Mesendoderm (in vitro differentiated cells): ENCODE measurements around the gene WNT7A.

ENCODE experiments used
- DNase-seq: peaks from one replicate; pipeline ENCODE4 v3.0.0; 2013
- H2AK5ac ChIP-seq: 2 replicates; pipeline ENCODE4 v1.6.1; 2013; ENCODE audit warnings: low read length, inconsistent platforms
- H2BK120ac ChIP-seq: 2 replicates; pipeline ENCODE4 v1.6.1; 2013; ENCODE audit warnings: low read depth, mild to moderate bottlenecking, low read length, moderate library complexity, mixed read lengths
- H2BK15ac ChIP-seq: replicated peaks from 2 replicates; pipeline ENCODE4 v1.6.1; 2013; ENCODE audit warnings: low read depth, mild to moderate bottlenecking, moderate library complexity
- H2BK5ac ChIP-seq: 2 replicates; pipeline ENCODE4 v1.6.1; 2013; ENCODE audit warnings: low read length, inconsistent platforms
- H3K18ac ChIP-seq: 2 replicates; pipeline ENCODE4 v1.6.1; 2013; ENCODE audit warnings: mild to moderate bottlenecking, low read length, mixed read lengths
- H3K23ac ChIP-seq: one replicate; pipeline ENCODE4 v1.6.1; 2013; ENCODE audit warnings: low read length
- H3K27ac ChIP-seq: 2 replicates; pipeline ENCODE4 v1.5.1; 2013; ENCODE audit warnings: low read depth, mild to moderate bottlenecking, inconsistent platforms, low read length, moderate library complexity
- H3K27me3 ChIP-seq: 2 replicates; pipeline ENCODE4 v1.6.1; 2013; ENCODE audit warnings: low read length, control low read depth, mild to moderate bottlenecking, inconsistent platforms; ENCODE audit not compliant: insufficient read depth, poor library complexity
- H3K36me3 ChIP-seq: 2 replicates; pipeline ENCODE4 v1.6.1; 2013; ENCODE audit warnings: low read length, inconsistent platforms; ENCODE audit not compliant: control insufficient read depth, insufficient read depth
- H3K4ac ChIP-seq: one replicate; pipeline ENCODE4 v1.6.1; 2013; ENCODE audit warnings: low read depth, mild to moderate bottlenecking, low read length, moderate library complexity
- H3K4me1 ChIP-seq: 2 replicates; pipeline ENCODE4 v1.6.1; 2013; ENCODE audit warnings: low read depth, low read length, inconsistent platforms; ENCODE audit not compliant: control insufficient read depth
- H3K4me2 ChIP-seq: 2 replicates; pipeline ENCODE4 v1.6.1; 2013; ENCODE audit warnings: low read length
- H3K4me3 ChIP-seq: 2 replicates; pipeline ENCODE4 v1.5.1; 2013; ENCODE audit warnings: mild to moderate bottlenecking, low read length
- H3K56ac ChIP-seq: one replicate; pipeline ENCODE4 v1.6.1; 2013; ENCODE audit warnings: low read length
- H3K79me1 ChIP-seq: 2 replicates; pipeline ENCODE4 v1.6.1; 2013; ENCODE audit warnings: low read length, inconsistent platforms
- H3K79me2 ChIP-seq: 2 replicates; pipeline ENCODE4 v1.6.1; 2013; ENCODE audit warnings: mild to moderate bottlenecking, low read length; ENCODE audit not compliant: control insufficient read depth, insufficient read depth
- H3K9ac ChIP-seq: 2 replicates; pipeline ENCODE4 v1.6.1; 2013; ENCODE audit warnings: low read length, inconsistent platforms
- H4K5ac ChIP-seq: one replicate; pipeline ENCODE4 v1.6.1; 2013; ENCODE audit warnings: low read length
- H4K8ac ChIP-seq: one replicate; pipeline ENCODE4 v1.6.1; 2013; ENCODE audit warnings: low read depth, mild to moderate bottlenecking, control low read depth, low read length, moderate library complexity
- WGBS: extraction: QIAGEN DNeasy Blood & Tissue Kit; methylation state at CpG from one replicate; pipeline ENCODE4 v1.1.7; 2013; ENCODE audit warnings: low lambda C conversion rate, missing lambda C conversion rate; ENCODE audit not compliant: insufficient coverage; ENCODE audit errors: extremely low coverage; 5-methylcytosine and 5-hydroxymethylcytosine counted together

Gene WNT7A

DNA sequence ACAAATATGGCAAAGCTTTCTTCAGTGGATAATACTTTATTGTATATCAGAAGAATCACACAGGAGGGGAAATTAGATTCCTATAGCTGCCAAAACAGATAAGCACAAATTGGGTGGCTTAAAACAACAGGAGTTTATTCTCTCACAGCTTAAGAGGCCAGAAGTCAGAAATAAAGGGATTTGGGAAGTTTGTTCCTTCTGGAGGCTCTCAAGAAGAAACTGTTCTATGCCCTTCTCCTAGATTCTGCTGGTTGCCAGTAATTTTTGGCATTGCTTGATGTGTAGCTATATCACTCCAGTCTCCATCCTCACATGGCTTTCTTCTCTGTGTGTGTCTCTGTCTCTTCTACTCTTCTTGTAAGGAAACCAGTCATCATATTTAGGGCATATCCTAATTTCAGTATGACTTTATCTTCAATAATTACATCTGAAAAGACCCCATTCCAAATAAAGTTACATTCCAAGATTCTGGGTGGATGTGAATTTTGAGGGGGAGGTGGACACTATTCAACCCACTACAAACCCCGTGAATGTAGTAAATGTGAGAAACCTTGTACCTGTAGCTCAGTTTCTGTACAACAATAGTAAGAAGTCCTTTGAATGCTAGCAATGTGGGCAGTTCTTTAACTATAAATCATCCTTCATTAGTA, 22.2 kb upstream of the WNT7A start:
- no peak overlapping the region for H3K27ac ChIP-seq
- H3K23ac ChIP-seq = no peak overlapping the region
- H3K18ac ChIP-seq = no peak overlapping the region
- no peak overlapping the region for H3K9ac ChIP-seq
- H4K5ac ChIP-seq = no peak overlapping the region
- H3K56ac ChIP-seq = no peak overlapping the region
- no peak overlapping the region for H3K4ac ChIP-seq
- H3K27me3 ChIP-seq = no peaks in the 10 kb centered on the region
- H2BK15ac ChIP-seq = no peak overlapping the region
- H3K79me2 ChIP-seq = no peaks in the 10 kb centered on the region
- H3K4me2 ChIP-seq = no peak overlapping the region
- H4K8ac ChIP-seq = no peak overlapping the region
- DNase-seq = no peak
- no peak overlapping the region for H2BK120ac ChIP-seq
- no peaks in the 10 kb centered on the region for H3K79me1 ChIP-seq
- no peak overlapping the region for H3K4me3 ChIP-seq
- H2BK5ac ChIP-seq = no peak overlapping the region
- no peaks in the 10 kb centered on the region for H3K4me1 ChIP-seq
- H2AK5ac ChIP-seq = no peak overlapping the region
- no CpG with 5 or more reads among the region's 1 CpG for whole genome bisulfite sequencing
- H3K36me3 ChIP-seq = no peaks in the 10 kb centered on the region

- H2BK120ac ChIP-seq = no peak overlapping the region
- H3K56ac ChIP-seq = no peak overlapping the region
- H3K18ac ChIP-seq = no peak overlapping the region
- H3K4me1 ChIP-seq = no peaks in the 10 kb centered on the region
- no peaks in the 10 kb centered on the region for H3K79me2 ChIP-seq
- H3K4ac ChIP-seq = no peak overlapping the region
- no peaks in the 10 kb centered on the region for H3K27me3 ChIP-seq
- DNase-seq = no peak
- no peak overlapping the region for H3K4me3 ChIP-seq
- no peak overlapping the region for H4K8ac ChIP-seq
- no peak overlapping the region for H2BK5ac ChIP-seq
- H3K23ac ChIP-seq = no peak overlapping the region
- no peaks in the 10 kb centered on the region for H3K79me1 ChIP-seq
- no peak overlapping the region for H3K4me2 ChIP-seq
- H3K27ac ChIP-seq = no peak overlapping the region
- no peak overlapping the region for H2BK15ac ChIP-seq
- WGBS = no CpG with 5 or more reads among the region's 3 CpGs
- no peak overlapping the region for H4K5ac ChIP-seq
- no peak overlapping the region for H2AK5ac ChIP-seq
- no peaks in the 10 kb centered on the region for H3K36me3 ChIP-seq
- no peak overlapping the region for H3K9ac ChIP-seq
Observed at GRCh38 chr3:13898346-13898745, 18.5 kb upstream of the WNT7A start.

DNA sequence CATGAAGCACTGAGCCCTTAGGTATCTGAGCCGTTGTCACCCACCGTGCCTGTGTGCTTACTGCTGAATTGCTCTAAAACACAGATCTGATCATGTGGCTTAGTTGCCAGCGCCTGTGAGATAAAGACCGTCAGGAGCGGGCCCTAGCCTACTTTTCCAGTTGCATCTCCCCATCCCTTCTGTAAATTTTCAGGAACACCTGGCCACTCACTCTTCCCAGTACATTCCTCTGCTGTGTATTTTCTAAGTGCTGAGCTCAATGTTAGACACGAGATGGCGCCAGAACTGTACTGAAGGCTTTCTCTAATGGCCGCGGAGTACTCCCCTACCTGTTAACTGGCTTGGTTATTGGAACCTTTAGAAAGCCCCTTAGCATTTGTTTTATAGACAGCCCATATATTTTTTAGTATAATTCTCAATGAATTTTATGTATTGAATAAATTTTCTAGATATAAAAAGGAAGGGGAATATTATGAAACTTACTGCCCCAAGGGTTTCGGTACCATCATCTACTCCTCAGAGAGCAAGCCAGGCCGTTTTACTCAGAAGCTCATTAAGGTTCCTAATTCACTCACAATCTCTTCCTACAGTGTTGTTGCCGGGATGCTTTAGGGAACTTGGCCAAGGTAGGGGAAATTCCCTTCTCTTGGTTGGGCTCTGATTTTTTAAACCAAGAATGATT, 16.7 kb upstream of the WNT7A start:
- no peak overlapping the region for H3K23ac ChIP-seq
- peak; percentile 90 for DNase-seq
- no peak overlapping the region for H3K27ac ChIP-seq
- no peak overlapping the region for H3K56ac ChIP-seq
- no peaks in the 10 kb centered on the region for H3K79me2 ChIP-seq
- H3K4me1 ChIP-seq = no peaks in the 10 kb centered on the region
- H3K9ac ChIP-seq = no peak overlapping the region
- H3K4ac ChIP-seq = no peak overlapping the region
- no peaks in the 10 kb centered on the region for H3K36me3 ChIP-seq
- H4K5ac ChIP-seq = no peak overlapping the region
- no peak overlapping the region for H4K8ac ChIP-seq
- no peaks in the 10 kb centered on the region for H3K27me3 ChIP-seq
- WGBS = no CpG with 5 or more reads among the region's 12 CpGs
- no peak overlapping the region for H3K4me2 ChIP-seq
- no peak overlapping the region for H2BK120ac ChIP-seq
- H2BK15ac ChIP-seq = no peak overlapping the region
- H3K18ac ChIP-seq = no peak overlapping the region
- H2BK5ac ChIP-seq = no peak overlapping the region
- no peak overlapping the region for H2AK5ac ChIP-seq
- no peak overlapping the region for H3K4me3 ChIP-seq
- H3K79me1 ChIP-seq = no peaks in the 10 kb centered on the region

DNA sequence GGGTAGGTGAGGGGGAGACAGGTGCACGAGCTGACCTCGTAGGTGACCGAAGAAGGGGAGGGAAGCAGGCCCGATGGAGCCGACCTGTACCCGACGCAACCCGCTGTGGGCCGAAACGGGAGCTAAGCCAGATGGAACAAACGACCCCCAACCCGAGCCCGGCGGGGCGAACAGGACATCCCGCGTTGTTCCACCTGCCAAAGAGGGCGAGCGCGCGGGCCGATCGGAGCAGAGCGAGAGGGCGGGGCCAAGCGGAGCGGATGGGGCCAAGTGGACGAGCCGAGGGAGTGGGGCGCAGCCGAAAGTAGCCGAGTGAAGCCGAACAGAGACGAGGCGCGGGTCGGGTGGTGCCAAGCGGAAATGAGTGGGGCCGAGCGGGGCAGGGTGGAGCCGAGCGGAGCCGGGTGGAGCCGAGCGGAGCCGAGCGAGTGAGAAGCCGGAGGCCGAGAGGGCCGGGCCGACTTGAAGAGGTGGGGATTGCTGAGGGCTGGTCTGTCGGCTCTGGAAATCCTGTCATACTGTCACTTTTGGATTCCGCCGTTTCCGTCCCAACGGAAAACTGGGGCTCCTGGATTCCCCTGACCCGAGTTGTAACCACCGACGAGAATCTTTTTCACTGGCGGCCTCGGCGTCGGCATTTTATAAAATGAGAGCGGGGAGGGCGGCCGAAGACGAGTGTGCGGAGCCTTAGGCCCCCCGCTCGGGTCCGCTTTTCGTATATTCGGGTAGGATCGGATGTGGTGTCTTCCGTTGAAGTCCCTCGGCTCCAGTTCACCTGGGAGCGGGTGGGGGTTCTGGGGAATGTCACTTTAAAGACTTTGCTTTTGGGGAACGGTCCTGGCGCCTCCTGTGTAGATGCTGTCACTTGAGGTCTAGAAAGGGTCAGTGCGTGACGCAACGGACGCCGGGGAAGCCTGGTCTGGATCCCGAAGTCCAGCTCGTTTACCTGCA, 15.6 kb upstream of the WNT7A start:
- Histone ChIP-seq H3K36me3 (no peaks in the 10 kb centered on the region), H3K4me3 (peak overlapping the region; percentile 33), H2AK5ac (no peak overlapping the region), H3K23ac (no peak overlapping the region), H4K5ac (no peak overlapping the region), H3K4me2 (peak overlapping the region; percentile 51), H2BK120ac (no peak overlapping the region), H2BK15ac (no peak overlapping the region), H3K27me3 (no peaks in the 10 kb centered on the region), H3K4me1 (no peaks in the 10 kb centered on the region), H3K9ac (peak overlapping the region; percentile 46), H3K79me1 (no peaks in the 10 kb centered on the region), H3K4ac (no peak overlapping the region), H4K8ac (no peak overlapping the region), H3K79me2 (no peaks in the 10 kb centered on the region), H3K56ac (peak overlapping the region; percentile 65), H3K27ac (no peak overlapping the region), H3K18ac (no peak overlapping the region), H2BK5ac (no peak overlapping the region)
- peak; percentile 97 for DNase-seq
- WGBS = no CpG with 5 or more reads among the region's 86 CpGs

DNA sequence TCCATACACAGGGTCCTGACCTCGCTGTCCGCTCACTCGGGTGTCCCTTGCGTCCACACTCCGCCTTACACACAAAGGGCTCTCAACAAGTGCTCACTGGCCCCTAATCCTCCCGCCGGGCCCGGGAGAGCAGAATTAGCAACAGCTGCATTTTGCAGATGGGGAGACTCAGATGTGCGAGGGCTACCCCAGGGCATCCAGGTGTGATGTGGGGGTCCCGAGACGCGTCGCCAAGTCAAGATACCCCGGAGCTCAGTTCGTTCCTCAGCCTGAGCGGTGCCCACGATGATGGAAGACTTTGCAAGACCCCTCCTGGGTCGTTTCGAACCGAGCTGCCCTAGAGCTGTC, 14.9 kb upstream of the WNT7A start:
- H3K4ac ChIP-seq = no peak overlapping the region
- H3K27me3 ChIP-seq = no peaks in the 10 kb centered on the region
- H2BK5ac ChIP-seq = no peak overlapping the region

More for the DNA sequence above, 14.9 kb upstream of the WNT7A start:
- Histone ChIP-seq H2BK120ac (no peak overlapping the region), H4K8ac (no peak overlapping the region), H3K27ac (no peak overlapping the region), H3K79me1 (no peaks in the 10 kb centered on the region), H3K56ac (peak overlapping the region; percentile 61), H3K9ac (peak overlapping the region; percentile 46), H4K5ac (no peak overlapping the region), H2BK15ac (no peak overlapping the region), H3K23ac (no peak overlapping the region), H3K4me3 (no peak overlapping the region), H3K4me2 (peak overlapping the region; percentile 39), H3K4me1 (no peaks in the 10 kb centered on the region), H2AK5ac (no peak overlapping the region), H3K36me3 (no peaks in the 10 kb centered on the region), H3K18ac (no peak overlapping the region), H3K79me2 (no peaks in the 10 kb centered on the region)
- no peak for DNase-seq
- WGBS = no CpG with 5 or more reads among the region's 20 CpGs
